A673 (cell line): ENCODE results near the gene IGF2. TPM values are rescaled to one million over a fixed set of nuclear protein-coding genes. Genes with fewer than 3 reads are reported as not detected.

ENCODE experiments used
- BruUV-seq: library from RNA; stranded (reverse); fragments of 400-500 nt; replicated peaks from 2 replicates; lab custom pipeline; 2021; lab: Mats Ljungman, UMichigan
- CTCF ChIA-PET: fragments of 300-600 bp; sonication (Branson Sonifier 250); formaldehyde crosslinking; loops from one replicate; lab custom pipeline; 2022; ENCODE audit warnings: antibody characterized with exemption; lab: Charles Lee
- POLR2A ChIA-PET: fragments of 300-600 bp; sonication (Branson Sonifier 250); formaldehyde crosslinking; loops from one replicate; lab custom pipeline; 2022; ENCODE audit warnings: antibody characterized with exemption; ENCODE audit not compliant: low non-redundant PET; lab: Charles Lee
- DNase-seq: peaks from one replicate; pipeline ENCODE4 v3.0.0-alpha.2; 2015; ENCODE audit warnings: low spot score
- H3K27ac ChIP-seq: fragments of 200-600 bp; sonication (generic); 2 replicates; pipeline ENCODE4 v1.5.1; 2016; ENCODE audit warnings: mixed run types, low read depth, mild to moderate bottlenecking, mixed read lengths, antibody characterized with exemption, low read length; ENCODE audit not compliant: poor library complexity, severe bottlenecking
- H3K27me3 ChIP-seq: fragments of 200-600 bp; sonication (generic); replicated peaks from 2 replicates; pipeline ENCODE4 v1.6.1; 2017; ENCODE audit warnings: mixed run types, low read depth, mild to moderate bottlenecking, mixed read lengths, antibody characterized with exemption, low read length; ENCODE audit not compliant: insufficient read depth, poor library complexity
- H3K36me3 ChIP-seq: fragments of 200-600 bp; sonication (generic); 2 replicates; pipeline ENCODE4 v1.6.1; 2016; ENCODE audit warnings: mixed run types, mild to moderate bottlenecking, mixed read lengths, antibody characterized with exemption, low read length; ENCODE audit not compliant: insufficient read depth, poor library complexity, severe bottlenecking
- H3K4me1 ChIP-seq: fragments of 200-600 bp; sonication (generic); 2 replicates; pipeline ENCODE4 v1.6.1; 2017; ENCODE audit warnings: mixed run types, mild to moderate bottlenecking, mixed read lengths, antibody characterized with exemption, low read length; ENCODE audit not compliant: insufficient read depth, poor library complexity, severe bottlenecking
- H3K4me3 ChIP-seq: fragments of 200-600 bp; sonication (generic); 2 replicates; pipeline ENCODE4 v1.5.1; 2016; ENCODE audit warnings: low read depth, mixed run types, mild to moderate bottlenecking, mixed read lengths, low read length; ENCODE audit not compliant: poor library complexity, severe bottlenecking
- H3K9me3 ChIP-seq: fragments of 200-600 bp; sonication (generic); 2 replicates; pipeline ENCODE4 v1.6.1; 2016; ENCODE audit warnings: mixed run types, low read depth, mild to moderate bottlenecking, mixed read lengths, antibody characterized with exemption, low read length; ENCODE audit not compliant: poor library complexity, severe bottlenecking
- EZH2 ChIP-seq: fragments of 200-600 bp; sonication (generic); IDR thresholded peaks from 2 replicates; pipeline ENCODE4 v1.6.1; 2017; ENCODE audit warnings: borderline replicate concordance, low read depth, mild to moderate bottlenecking, mixed read lengths, antibody characterized with exemption, low read length; ENCODE audit not compliant: poor library complexity, severe bottlenecking
- intact Hi-C: fragments of 100-400 bp; cut with micrococcal nuclease; formaldehyde crosslinking; loops from one replicate; pipeline ENCODE4 v1.10.0; 2022; ENCODE audit not compliant: unreplicated experiment
- total RNA-seq: library from RNA; stranded (reverse); gene quantifications from 2 replicates; pipeline ENCODE4 v1.2.3, GENCODE V29; 2021
- TF ChIP-seq, protein P1 (sequence below): fragments of 300-800, 200-600 bp; sonication (generic); conservative IDR thresholded peaks from 2 replicates; pipeline ENCODE4 v1.5.1; 2017; ENCODE audit warnings: low read depth, mild to moderate bottlenecking, antibody characterized with exemption, low read length, moderate library complexity, mixed read lengths

The IGF2 gene
- total RNA-seq, 1 experiment from 2014 or later, result 0.17 TPM

DNA sequence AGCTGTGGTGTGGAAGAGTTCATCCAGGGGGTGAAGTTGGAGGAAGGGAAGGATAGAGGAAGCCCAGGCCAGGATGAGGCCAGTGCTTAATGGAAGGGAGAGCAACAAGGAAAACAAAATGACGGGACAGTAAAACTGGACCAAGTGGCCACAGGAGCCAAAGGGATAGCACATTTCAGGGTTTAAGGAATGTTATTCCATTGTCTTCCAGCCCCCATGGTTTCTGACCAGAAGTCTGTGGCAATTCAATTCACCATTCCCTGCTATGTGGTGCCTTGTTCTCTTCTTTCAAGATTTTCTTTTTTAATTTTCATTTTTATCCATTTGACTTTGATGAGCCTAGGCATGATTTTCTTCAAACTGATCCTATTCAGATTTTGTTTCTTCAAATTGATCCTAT is 22.5 kb downstream of the IGF2 start:
- Histone ChIP-seq H3K4me3 (no peak overlapping the region), H3K27ac (no peak overlapping the region), H3K27me3 (no peaks in the 10 kb centered on the region), H3K36me3 (no peaks in the 10 kb centered on the region), H3K4me1 (no peaks in the 10 kb centered on the region), H3K9me3 (no peaks in the 10 kb centered on the region)
- intact Hi-C loops, result no loop called here
- DNase-seq, result no peak
- POLR2A ChIA-PET, result no interaction called here
- BruUV-seq, result no TSS peak
- CTCF ChIA-PET, result no interaction called here
- TF ChIP-seq, protein P1, sequence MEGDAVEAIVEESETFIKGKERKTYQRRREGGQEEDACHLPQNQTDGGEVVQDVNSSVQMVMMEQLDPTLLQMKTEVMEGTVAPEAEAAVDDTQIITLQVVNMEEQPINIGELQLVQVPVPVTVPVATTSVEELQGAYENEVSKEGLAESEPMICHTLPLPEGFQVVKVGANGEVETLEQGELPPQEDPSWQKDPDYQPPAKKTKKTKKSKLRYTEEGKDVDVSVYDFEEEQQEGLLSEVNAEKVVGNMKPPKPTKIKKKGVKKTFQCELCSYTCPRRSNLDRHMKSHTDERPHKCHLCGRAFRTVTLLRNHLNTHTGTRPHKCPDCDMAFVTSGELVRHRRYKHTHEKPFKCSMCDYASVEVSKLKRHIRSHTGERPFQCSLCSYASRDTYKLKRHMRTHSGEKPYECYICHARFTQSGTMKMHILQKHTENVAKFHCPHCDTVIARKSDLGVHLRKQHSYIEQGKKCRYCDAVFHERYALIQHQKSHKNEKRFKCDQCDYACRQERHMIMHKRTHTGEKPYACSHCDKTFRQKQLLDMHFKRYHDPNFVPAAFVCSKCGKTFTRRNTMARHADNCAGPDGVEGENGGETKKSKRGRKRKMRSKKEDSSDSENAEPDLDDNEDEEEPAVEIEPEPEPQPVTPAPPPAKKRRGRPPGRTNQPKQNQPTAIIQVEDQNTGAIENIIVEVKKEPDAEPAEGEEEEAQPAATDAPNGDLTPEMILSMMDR, result no peak
- TF ChIP-seq EZH2, result no peak

DNA sequence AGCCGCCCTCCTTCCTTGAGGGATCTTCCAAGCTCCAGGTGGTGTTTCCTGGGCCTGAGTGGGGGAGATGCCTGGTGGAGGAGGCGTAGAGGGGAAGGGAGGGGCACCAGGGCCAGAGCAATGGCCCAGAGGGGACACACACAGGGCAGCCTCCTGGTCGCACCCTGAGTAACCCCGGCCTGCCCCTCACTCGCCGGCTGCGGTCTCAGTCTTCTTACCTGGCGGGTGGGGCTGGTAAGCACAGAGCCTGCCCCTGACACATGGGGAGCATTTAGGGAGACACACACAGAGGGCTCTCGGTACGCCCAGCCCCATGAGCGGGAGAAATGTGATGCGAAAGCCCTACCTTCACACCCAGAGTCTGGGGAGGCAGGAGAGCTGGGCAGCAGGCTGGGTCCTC is 23.9 kb downstream of the IGF2 start:
- no peaks in the 10 kb centered on the region for H3K4me1 ChIP-seq
- H3K9me3 ChIP-seq, result no peaks in the 10 kb centered on the region
- H3K27me3 ChIP-seq, result no peaks in the 10 kb centered on the region
- intact Hi-C loops, result no loop called here
- POLR2A ChIA-PET, result no interaction called here
- H3K36me3 ChIP-seq, result no peaks in the 10 kb centered on the region
- BruUV-seq, result no TSS peak
- TF ChIP-seq, protein P1, result no peak
- TF ChIP-seq EZH2, result no peak
- no peak for DNase-seq
- CTCF ChIA-PET, result no interaction called here
- no peak overlapping the region for H3K27ac ChIP-seq
- H3K4me3 ChIP-seq, result no peak overlapping the region

DNA sequence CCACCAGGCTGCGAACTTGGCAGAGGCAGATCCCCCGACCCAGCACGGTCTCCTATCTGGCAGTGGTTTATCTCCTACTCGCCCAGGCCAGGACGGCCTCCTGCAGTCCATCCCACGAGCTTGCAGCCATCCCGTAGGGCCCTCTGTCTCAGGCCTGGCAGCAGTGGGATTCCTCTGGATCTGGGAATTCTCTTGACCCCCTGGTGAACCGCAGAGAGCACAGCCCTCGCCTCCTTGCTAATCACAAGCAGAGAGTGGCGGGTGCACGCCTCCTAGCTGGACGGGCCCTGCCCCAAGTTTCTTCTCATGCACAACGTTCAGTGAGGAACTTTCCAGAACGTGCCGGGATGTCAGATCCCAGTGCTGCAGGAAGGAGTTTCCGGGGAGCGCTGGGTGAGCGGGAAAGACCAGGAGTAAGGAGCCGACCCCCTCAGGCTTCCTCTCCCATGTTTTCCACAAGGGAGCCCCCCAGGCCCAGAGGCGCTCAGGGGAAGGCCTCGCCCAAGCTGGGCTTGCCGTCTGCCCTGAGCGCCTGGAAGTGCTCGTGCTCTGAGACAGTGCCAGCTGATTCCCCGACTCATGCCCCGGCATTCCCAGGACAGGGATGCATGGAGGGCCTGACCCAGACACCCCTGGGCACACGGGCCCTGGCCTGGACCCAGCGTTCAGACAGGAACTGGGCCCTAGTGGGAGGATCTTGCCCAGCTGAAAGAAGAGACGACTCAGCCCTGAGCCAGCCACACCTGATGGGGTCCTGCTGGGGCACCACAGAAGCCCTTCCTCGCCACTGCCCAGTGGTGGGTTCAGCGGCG is 24.6 kb downstream of the IGF2 start:
- no peaks in the 10 kb centered on the region for H3K36me3 ChIP-seq
- intact Hi-C loops, result no loop called here
- H3K27ac ChIP-seq, result no peak overlapping the region
- TF ChIP-seq, protein P1, result no peak
- TF ChIP-seq EZH2, result no peak
- H3K27me3 ChIP-seq, result no peaks in the 10 kb centered on the region
- H3K4me3 ChIP-seq, result no peak overlapping the region
- POLR2A ChIA-PET, result no interaction called here
- CTCF ChIA-PET, result no interaction called here
- BruUV-seq, result no TSS peak
- H3K4me1 ChIP-seq, result no peaks in the 10 kb centered on the region
- no peak for DNase-seq
- no peaks in the 10 kb centered on the region for H3K9me3 ChIP-seq
